Nephron progenitor cell (in vitro differentiated cells): Measurements from ENCODE around the gene ERAS.

Experiments used
- DNase-seq: peaks from one replicate; pipeline ENCODE4 v3.0.0; 2021
- H3K27ac Mint-ChIP-seq: 2 replicates; pipeline ENCODE4 v1.8.0; 2021; ENCODE audit warnings: mild to moderate bottlenecking, moderate library complexity, mixed read lengths
- H3K27me3 Mint-ChIP-seq: 2 replicates; pipeline ENCODE4 v1.8.0; 2021; ENCODE audit warnings: mild to moderate bottlenecking, low read depth, mixed read lengths; ENCODE audit not compliant: poor library complexity
- H3K36me3 Mint-ChIP-seq: 2 replicates; pipeline ENCODE4 v1.8.0; 2021; ENCODE audit warnings: low read depth, mixed read lengths
- H3K4me1 Mint-ChIP-seq: 2 replicates; pipeline ENCODE4 v1.8.0; 2021; ENCODE audit warnings: mixed read lengths
- H3K4me3 Mint-ChIP-seq: 2 replicates; pipeline ENCODE4 v1.8.0; 2021; ENCODE audit warnings: mild to moderate bottlenecking, moderate library complexity, mixed read lengths
- H3K9me3 Mint-ChIP-seq: 2 replicates; pipeline ENCODE4 v1.8.0; 2021; ENCODE audit warnings: mild to moderate bottlenecking, moderate library complexity, mixed read lengths
- CTCF ChIP-seq: fragments of 200-600 bp; sonication (generic); IDR thresholded peaks from 2 replicates; pipeline ENCODE4 v1.5.0; 2021; ENCODE audit warnings: antibody characterized with exemption

The ERAS gene

GRCh38 chrX:48784726-48785125 is 41.6 kb upstream of the ERAS start:
- no peak for TF ChIP-seq CTCF
- no peak for DNase-seq
- Mint-ChIP-seq H3K4me1 (no peaks in the 10 kb centered on the region), H3K4me3 (no peak overlapping the region), H3K27me3 (peaks cover 23% of the 10 kb centered on the region), H3K36me3 (no peaks in the 10 kb centered on the region), H3K9me3 (peaks cover 59% of the 10 kb centered on the region), H3K27ac (no peak overlapping the region)

- H3K4me1 Mint-ChIP-seq, result no peaks in the 10 kb centered on the region
- H3K9me3 Mint-ChIP-seq, result peaks cover 59% of the 10 kb centered on the region
- no peak overlapping the region for H3K4me3 Mint-ChIP-seq
- no peak for TF ChIP-seq CTCF
- peaks cover 27% of the 10 kb centered on the region for H3K27me3 Mint-ChIP-seq
- H3K36me3 Mint-ChIP-seq, result no peaks in the 10 kb centered on the region
- DNase-seq, result no peak
- no peak overlapping the region for H3K27ac Mint-ChIP-seq
Observed at GRCh38 chrX:48785186-48785539, 41.1 kb upstream of the ERAS start.

DNA sequence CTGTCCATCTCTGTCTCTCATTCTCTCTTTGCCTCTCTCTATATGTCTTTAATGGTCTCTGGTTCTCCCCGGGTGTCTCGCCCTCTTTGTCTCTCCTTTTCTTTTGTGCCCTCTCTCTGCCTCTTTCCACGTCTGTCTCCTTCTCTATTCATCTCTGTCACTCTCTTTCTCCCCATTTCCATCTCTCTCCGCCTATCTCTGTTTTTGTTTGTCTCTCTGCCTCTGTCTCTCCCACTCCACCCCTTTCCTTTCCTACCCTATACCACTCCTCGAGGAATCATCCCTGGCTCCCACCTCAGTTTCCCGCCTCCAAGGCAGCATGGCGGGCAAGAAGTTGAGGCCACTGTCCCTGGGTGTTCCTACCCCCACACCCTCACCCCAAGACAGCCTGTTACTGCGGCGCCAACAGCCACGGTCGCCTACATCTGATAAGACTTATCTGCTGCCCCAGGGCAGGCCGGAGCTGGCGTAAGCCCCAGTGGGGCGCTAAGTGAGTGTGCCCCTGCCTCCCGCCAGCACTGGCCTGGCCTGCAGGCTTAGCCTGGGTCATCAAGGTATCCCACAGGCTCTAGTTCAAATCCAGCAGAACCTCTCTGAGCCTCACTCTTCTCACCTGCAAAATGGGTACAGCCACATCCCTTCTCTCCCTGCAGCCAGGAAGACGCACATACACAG is 40.6 kb upstream of the ERAS start:
- Mint-ChIP-seq H3K27ac (no peak overlapping the region), H3K27me3 (peaks cover 27% of the 10 kb centered on the region), H3K4me3 (no peak overlapping the region), H3K4me1 (no peaks in the 10 kb centered on the region), H3K9me3 (peaks cover 63% of the 10 kb centered on the region), H3K36me3 (no peaks in the 10 kb centered on the region)
- DNase-seq, result no peak
- no peak for TF ChIP-seq CTCF

- no peaks in the 10 kb centered on the region for H3K36me3 Mint-ChIP-seq
- H3K27me3 Mint-ChIP-seq, result peaks cover 30% of the 10 kb centered on the region
- DNase-seq, result no peak
- no peak within 1 kb of the TSS for H3K27ac Mint-ChIP-seq
- H3K9me3 Mint-ChIP-seq, result peaks cover 61% of the 10 kb centered on the region
- no peak for TF ChIP-seq CTCF
- no peak within 1 kb of the TSS for H3K4me3 Mint-ChIP-seq
- no peaks in the 10 kb centered on the region for H3K4me1 Mint-ChIP-seq
Observed at GRCh38 chrX:48786341-48786800, 39.9 kb upstream of the ERAS start, which contains the start of gene GATA1. GATA1 (plus strand) TSS chrX:48786590; CDS start chrX:48791110, 4,520 bp downstream.

GRCh38 chrX:48786825-48787504 is 39.3 kb upstream of the ERAS start:
- H3K4me3 Mint-ChIP-seq, result no peak overlapping the region
- peaks cover 30% of the 10 kb centered on the region for H3K27me3 Mint-ChIP-seq
- no peak for DNase-seq
- no peaks in the 10 kb centered on the region for H3K4me1 Mint-ChIP-seq
- peaks cover 57% of the 10 kb centered on the region for H3K9me3 Mint-ChIP-seq
- H3K36me3 Mint-ChIP-seq, result no peaks in the 10 kb centered on the region
- H3K27ac Mint-ChIP-seq, result no peak overlapping the region
- no peak for TF ChIP-seq CTCF
